ENCODE measurements around the gene PCGF1.
A peak's percentile ranks its signal among the peaks of the same experiment; 100 is the strongest.
"Not testable (repeated sequence)": the region's sequence is repeated elsewhere in the genome, so short reads cannot be mapped to it uniquely, and the experiment has no call there.

PCGF1 gene

GRCh38 chr2:74471332-74472065, 36.0 kb downstream of the PCGF1 start:
- no peak for DNase-seq

- DNase-seq = not testable (repeated sequence)
Measured at GRCh38 chr2:74470742-74471141, 36.8 kb downstream of the PCGF1 start.

- DNase-seq = peak in 1 of 2 experiments; percentile 10
Measured at GRCh38 chr2:74464406-74464805, 43.1 kb downstream of the PCGF1 start.

GRCh38 chr2:74462786-74463105, 44.7 kb downstream of the PCGF1 start:
- no peak for DNase-seq

GRCh38 chr2:74462054-74462785, 45.3 kb downstream of the PCGF1 start:
- DNase-seq = no peak

GRCh38 chr2:74461187-74462053, 46.1 kb downstream of the PCGF1 start:
- DNase-seq = peak in 1 of 2 experiments; percentile 16

GRCh38 chr2:74460187-74460586, 47.3 kb downstream of the PCGF1 start:
- DNase-seq = not testable (repeated sequence)

- not testable (repeated sequence) for DNase-seq
Measured at GRCh38 chr2:74459503-74460118, 47.9 kb downstream of the PCGF1 start.

GRCh38 chr2:74458938-74459363, 48.5 kb downstream of the PCGF1 start:
- no peak for DNase-seq

GRCh38 chr2:74458132-74458937, 49.2 kb downstream of the PCGF1 start, which contains the start of gene WBP1:
WBP1 (plus strand) TSS chr2:74458438; CDS start chr2:74458603, 165 bp downstream.
- DNase-seq = peak; percentile 99 to 100

- DNase-seq = peak; percentile 38 to 55
Measured at GRCh38 chr2:74457549-74458131, 49.9 kb downstream of the PCGF1 start.

- DNase-seq = peak in 1 of 2 experiments; percentile 55
Measured at GRCh38 chr2:74457129-74457548, 50.4 kb downstream of the PCGF1 start.

All from NCI-H524 (cell line).